Measurements from ENCODE around the gene CTBP2.

- TF ChIP-seq CTCF (conservative IDR thresholded peaks at IDR 0.05; ENCODE audit: low read depth, low read length) (no peak), EZH2 (IDR thresholded peaks at IDR 0.05; ENCODE audit: borderline replicate concordance, low read depth, low read length, poor library complexity, severe bottlenecking) (no peak)
Observed at GRCh38 chr10:125027871-125028869, 132.2 kb downstream of the CTBP2 start.
